ENCODE measurements around the gene FERD3L. TPM values are rescaled to one million over a fixed set of nuclear protein-coding genes. Genes with fewer than 3 reads are reported as not detected.

FERD3L gene
- total and polyA plus RNA-seq, 2 donors (not counting 1 experiment from before 2014, with no cell fraction given) = not detected

GRCh38 chr7:19113002-19113350, 32.2 kb downstream of the FERD3L start:
- TF ChIP-seq CTCF (conservative IDR thresholded peaks at IDR 0.05 in 1 of 2, IDR thresholded peaks at IDR 0.05 in 1 of 2; ENCODE audit: low read depth in 1 of 2, low read length in 2 of 2) = no peak
- TF ChIP-seq EZH2 (IDR thresholded peaks at IDR 0.05; ENCODE audit: low read length, missing control alignments) = no peak
- H3K9me3 ChIP-seq (ENCODE audit: control insufficient read depth, insufficient read depth, low read depth, low read length) = no peaks in the 10 kb centered on the region
- H4K20me1 ChIP-seq (ENCODE audit: control insufficient read depth, extremely low read depth, insufficient read depth, low read length) = no peaks in the 10 kb centered on the region
- no peaks in the 10 kb centered on the region for H3K36me3 ChIP-seq (ENCODE audit: control insufficient read depth, insufficient read depth, low read length)
- no peak overlapping the region for H3K4me2 ChIP-seq (ENCODE audit: extremely low read depth, insufficient read depth, low read length)
- H3K27ac ChIP-seq (ENCODE audit: insufficient read depth, low read length) = no peak overlapping the region
- H3K27me3 ChIP-seq (ENCODE audit: control insufficient read depth, insufficient read depth, low read length) = peaks cover 13% of the 10 kb centered on the region
- H3K9ac ChIP-seq (ENCODE audit: insufficient read depth, low read length) = no peak overlapping the region
- H3K4me3 ChIP-seq (replicated peaks in 1 of 4; ENCODE audit: control extremely low read depth in 1 of 4, insufficient read depth in 1 of 4, low read depth in 3 of 4, low read length in 4 of 4) = no peak overlapping the region
- no peak overlapping the region for H2AFZ ChIP-seq (ENCODE audit: low read length)
- no peak for DNase-seq (ENCODE audit: low read depth in 2 of 2)
- H3K79me2 ChIP-seq (ENCODE audit: control insufficient read depth, insufficient read depth, low read length) = peaks cover 18% of the 10 kb centered on the region
- H3K4me1 ChIP-seq (ENCODE audit: control insufficient read depth, extremely low read depth, insufficient read depth, low read length) = no peaks in the 10 kb centered on the region

- no peak for TF ChIP-seq CTCF (conservative IDR thresholded peaks at IDR 0.05 in 1 of 2, IDR thresholded peaks at IDR 0.05 in 1 of 2; ENCODE audit: low read depth in 1 of 2, low read length in 2 of 2)
- TF ChIP-seq EZH2 (IDR thresholded peaks at IDR 0.05; ENCODE audit: low read length, missing control alignments) = no peak
- no peaks in the 10 kb centered on the region for H3K36me3 ChIP-seq (ENCODE audit: control insufficient read depth, insufficient read depth, low read length)
- no peaks in the 10 kb centered on the region for H4K20me1 ChIP-seq (ENCODE audit: control insufficient read depth, extremely low read depth, insufficient read depth, low read length)
- peaks cover 18% of the 10 kb centered on the region for H3K79me2 ChIP-seq (ENCODE audit: control insufficient read depth, insufficient read depth, low read length)
- peak; percentile 73 to 87 for DNase-seq (ENCODE audit: low read depth in 2 of 2)
- no peak overlapping the region for H3K4me2 ChIP-seq (ENCODE audit: extremely low read depth, insufficient read depth, low read length)
- H3K9ac ChIP-seq (ENCODE audit: insufficient read depth, low read length) = no peak overlapping the region
- H2AFZ ChIP-seq (ENCODE audit: low read length) = no peak overlapping the region
- no peaks in the 10 kb centered on the region for H3K9me3 ChIP-seq (ENCODE audit: control insufficient read depth, insufficient read depth, low read depth, low read length)
- peaks cover 18% of the 10 kb centered on the region for H3K27me3 ChIP-seq (ENCODE audit: control insufficient read depth, insufficient read depth, low read length)
- no peak overlapping the region for H3K27ac ChIP-seq (ENCODE audit: insufficient read depth, low read length)
- no peaks in the 10 kb centered on the region for H3K4me1 ChIP-seq (ENCODE audit: control insufficient read depth, extremely low read depth, insufficient read depth, low read length)
- H3K4me3 ChIP-seq (replicated peaks in 1 of 4; ENCODE audit: control extremely low read depth in 1 of 4, insufficient read depth in 1 of 4, low read depth in 3 of 4, low read length in 4 of 4) = no peak overlapping the region
Measured at GRCh38 chr7:19112274-19113001, 32.8 kb downstream of the FERD3L start.

- Histone ChIP-seq H3K9ac (ENCODE audit: insufficient read depth, low read length) (no peak overlapping the region), H3K27ac (ENCODE audit: insufficient read depth, low read length) (no peak overlapping the region), H3K27me3 (ENCODE audit: control insufficient read depth, insufficient read depth, low read length) (peaks cover 24% of the 10 kb centered on the region), H3K9me3 (ENCODE audit: control insufficient read depth, insufficient read depth, low read depth, low read length) (no peaks in the 10 kb centered on the region), H3K4me2 (ENCODE audit: extremely low read depth, insufficient read depth, low read length) (no peak overlapping the region), H3K4me3 (replicated peaks in 1 of 4; ENCODE audit: control extremely low read depth in 1 of 4, insufficient read depth in 1 of 4, low read depth in 3 of 4, low read length in 4 of 4) (no peak overlapping the region), H3K36me3 (ENCODE audit: control insufficient read depth, insufficient read depth, low read length) (no peaks in the 10 kb centered on the region), H2AFZ (ENCODE audit: low read length) (no peak overlapping the region), H4K20me1 (ENCODE audit: control insufficient read depth, extremely low read depth, insufficient read depth, low read length) (no peaks in the 10 kb centered on the region), H3K79me2 (ENCODE audit: control insufficient read depth, insufficient read depth, low read length) (peaks cover 17% of the 10 kb centered on the region), H3K4me1 (ENCODE audit: control insufficient read depth, extremely low read depth, insufficient read depth, low read length) (no peaks in the 10 kb centered on the region)
- no peak for DNase-seq (ENCODE audit: low read depth in 2 of 2)
- TF ChIP-seq EZH2 (IDR thresholded peaks at IDR 0.05; ENCODE audit: low read length, missing control alignments) = no peak
- TF ChIP-seq CTCF (conservative IDR thresholded peaks at IDR 0.05 in 1 of 2, IDR thresholded peaks at IDR 0.05 in 1 of 2; ENCODE audit: low read depth in 1 of 2, low read length in 2 of 2) = no peak
Measured at GRCh38 chr7:19111474-19112273, 33.5 kb downstream of the FERD3L start.

All from fibroblast of lung (primary cell).